GM18909 (cell line): ENCODE results near the gene SUPV3L1.
"Not testable (repeated sequence)": the region's sequence is repeated elsewhere in the genome, so short reads cannot be mapped to it uniquely, and the experiment has no call there.

Experiments used
- ATAC-seq: cut with Tn5 transposase; IDR thresholded peaks from one replicate; pipeline ENCODE4 v1.9.1; 2021; ENCODE audit warnings: mild to moderate bottlenecking; ENCODE audit not compliant: unreplicated experiment, poor library complexity

Gene SUPV3L1

GRCh38 chr10:69251417-69251816 lies 71.4 kb downstream of the SUPV3L1 start:
- not testable (repeated sequence) for ATAC-seq

DNA sequence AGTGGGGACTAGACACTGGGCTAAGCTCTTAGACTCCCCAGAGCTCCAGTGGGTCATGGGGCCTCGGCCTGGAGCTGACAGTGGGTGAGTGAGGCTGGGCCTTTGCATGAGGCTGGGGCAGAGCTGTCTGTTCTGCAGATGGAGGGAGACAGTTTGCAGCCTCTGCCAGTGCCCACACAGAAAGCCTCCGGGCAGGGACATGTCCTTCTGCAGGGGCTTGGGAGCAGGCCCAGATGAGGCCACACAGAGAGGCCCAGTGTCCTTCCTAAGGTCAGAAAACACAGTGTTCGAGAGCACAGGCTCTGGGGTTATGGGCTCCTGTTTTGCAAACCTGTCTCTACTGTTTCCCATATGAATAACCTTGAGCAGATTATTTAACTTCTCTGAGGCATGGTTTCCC lies 73.1 kb downstream of the SUPV3L1 start:
- no peak for ATAC-seq

DNA sequence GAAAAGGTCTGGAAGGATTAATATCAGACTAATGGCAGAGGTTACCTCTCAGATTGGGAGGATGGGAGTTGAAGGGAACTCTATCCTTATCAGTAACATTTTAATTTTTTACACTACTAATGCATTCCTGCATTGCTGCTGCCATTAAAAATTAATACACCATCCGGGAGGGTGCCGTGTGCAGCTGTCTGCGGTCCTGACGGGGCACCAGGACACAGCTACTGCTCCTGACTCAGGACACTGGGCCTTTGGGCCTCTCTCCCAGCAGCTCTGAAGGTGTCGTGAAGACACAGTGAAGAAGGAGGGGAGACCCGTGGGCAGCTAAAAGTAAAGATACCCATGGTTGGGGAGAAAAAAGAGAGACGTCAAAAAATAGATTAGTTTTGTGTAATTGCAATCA lies 74.8 kb downstream of the SUPV3L1 start:
- ATAC-seq: no peak
